ENCODE measurements around the gene ACTL10.

The ACTL10 gene

GRCh38 chr20:33658929-33659328 lies 7.8 kb upstream of the ACTL10 start:
- H2BK120ac ChIP-seq (ENCODE audit: low read depth, low read length), result no peak overlapping the region
- WGBS (ENCODE audit: extremely low coverage, insufficient coverage, low lambda C conversion rate), result no CpG with 5 or more reads among the region's 4 CpGs

GRCh38 chr20:33659341-33660034 lies 7.3 kb upstream of the ACTL10 start:
- Histone ChIP-seq H3K4me2 (ENCODE audit: low read length) (no peak overlapping the region), H3K4me1 (ENCODE audit: control insufficient read depth, low read depth, low read length) (peaks cover 6% of the 10 kb centered on the region), H3K23ac (ENCODE audit: low read length) (no peak overlapping the region), H3K79me2 (ENCODE audit: control insufficient read depth, insufficient read depth, low read length) (no peaks in the 10 kb centered on the region), H3K4ac (ENCODE audit: low read depth, low read length) (no peak overlapping the region), H2BK120ac (ENCODE audit: low read depth, low read length) (no peak overlapping the region), H4K8ac (ENCODE audit: low read depth, low read length) (no peak overlapping the region), H3K36me3 (ENCODE audit: control insufficient read depth, insufficient read depth, low read length) (peaks cover 2% of the 10 kb centered on the region), H3K9ac (ENCODE audit: low read length) (no peak overlapping the region), H3K56ac (ENCODE audit: low read length) (no peak overlapping the region), H3K79me1 (ENCODE audit: low read length) (no peaks in the 10 kb centered on the region), H3K27ac (ENCODE audit: low read depth, low read length) (no peak overlapping the region), H2BK5ac (ENCODE audit: low read length) (no peak overlapping the region), H2AK5ac (ENCODE audit: low read length) (no peak overlapping the region), H3K27me3 (ENCODE audit: insufficient read depth, low read length, poor library complexity) (no peaks in the 10 kb centered on the region), H3K4me3 (ENCODE audit: low read length) (no peak overlapping the region), H3K18ac (ENCODE audit: low read length) (no peak overlapping the region), H4K5ac (ENCODE audit: low read length) (no peak overlapping the region), H2BK15ac (replicated peaks; ENCODE audit: low read depth) (no peak overlapping the region)
- DNase-seq, result no peak
- WGBS (ENCODE audit: extremely low coverage, insufficient coverage, low lambda C conversion rate), result no CpG with 5 or more reads among the region's 32 CpGs

More at GRCh38 chr20:33658929-33659328, 7.8 kb upstream of the ACTL10 start:
- H3K4me3 ChIP-seq (ENCODE audit: low read length), result no peak overlapping the region
- H3K9ac ChIP-seq (ENCODE audit: low read length), result no peak overlapping the region
- no peak overlapping the region for H2BK15ac ChIP-seq (replicated peaks; ENCODE audit: low read depth)
- H4K8ac ChIP-seq (ENCODE audit: low read depth, low read length), result no peak overlapping the region
- peaks cover 2% of the 10 kb centered on the region for H3K36me3 ChIP-seq (ENCODE audit: control insufficient read depth, insufficient read depth, low read length)
- no peak overlapping the region for H3K4me2 ChIP-seq (ENCODE audit: low read length)
- no peak overlapping the region for H3K27ac ChIP-seq (ENCODE audit: low read depth, low read length)
- H3K4ac ChIP-seq (ENCODE audit: low read depth, low read length), result no peak overlapping the region
- H3K27me3 ChIP-seq (ENCODE audit: insufficient read depth, low read length, poor library complexity), result no peaks in the 10 kb centered on the region
- no peaks in the 10 kb centered on the region for H3K79me1 ChIP-seq (ENCODE audit: low read length)
- H4K5ac ChIP-seq (ENCODE audit: low read length), result no peak overlapping the region
- no peaks in the 10 kb centered on the region for H3K79me2 ChIP-seq (ENCODE audit: control insufficient read depth, insufficient read depth, low read length)
- H2AK5ac ChIP-seq (ENCODE audit: low read length), result no peak overlapping the region
- H3K18ac ChIP-seq (ENCODE audit: low read length), result no peak overlapping the region
- no peak for DNase-seq
- no peak overlapping the region for H3K23ac ChIP-seq (ENCODE audit: low read length)
- H3K56ac ChIP-seq (ENCODE audit: low read length), result no peak overlapping the region
- no peak overlapping the region for H2BK5ac ChIP-seq (ENCODE audit: low read length)
- peaks cover 2% of the 10 kb centered on the region for H3K4me1 ChIP-seq (ENCODE audit: control insufficient read depth, low read depth, low read length)

- Histone ChIP-seq H3K9ac (ENCODE audit: low read length) (no peak overlapping the region), H3K27me3 (ENCODE audit: insufficient read depth, low read length, poor library complexity) (no peaks in the 10 kb centered on the region), H4K5ac (ENCODE audit: low read length) (no peak overlapping the region), H3K79me2 (ENCODE audit: control insufficient read depth, insufficient read depth, low read length) (no peaks in the 10 kb centered on the region), H3K4ac (ENCODE audit: low read depth, low read length) (no peak overlapping the region), H2BK15ac (replicated peaks; ENCODE audit: low read depth) (no peak overlapping the region), H3K4me1 (ENCODE audit: control insufficient read depth, low read depth, low read length) (peaks cover 6% of the 10 kb centered on the region), H2BK120ac (ENCODE audit: low read depth, low read length) (no peak overlapping the region), H3K4me2 (ENCODE audit: low read length) (no peak overlapping the region), H3K18ac (ENCODE audit: low read length) (no peak overlapping the region), H3K36me3 (ENCODE audit: control insufficient read depth, insufficient read depth, low read length) (peaks cover 2% of the 10 kb centered on the region), H2BK5ac (ENCODE audit: low read length) (no peak overlapping the region), H2AK5ac (ENCODE audit: low read length) (no peak overlapping the region), H3K27ac (ENCODE audit: low read depth, low read length) (no peak overlapping the region), H4K8ac (ENCODE audit: low read depth, low read length) (no peak overlapping the region), H3K4me3 (ENCODE audit: low read length) (no peak overlapping the region), H3K56ac (ENCODE audit: low read length) (no peak overlapping the region), H3K23ac (ENCODE audit: low read length) (no peak overlapping the region), H3K79me1 (ENCODE audit: low read length) (no peaks in the 10 kb centered on the region)
- no peak for DNase-seq
- no CpG with 5 or more reads among the region's 21 CpGs for WGBS (ENCODE audit: extremely low coverage, insufficient coverage, low lambda C conversion rate)
These were observed 6.6 kb upstream of the ACTL10 start for GRCh38 chr20:33660035-33660684.

- no peak overlapping the region for H3K4ac ChIP-seq (ENCODE audit: low read depth, low read length)
- no peak overlapping the region for H3K56ac ChIP-seq (ENCODE audit: low read length)
- no peaks in the 10 kb centered on the region for H3K79me2 ChIP-seq (ENCODE audit: control insufficient read depth, insufficient read depth, low read length)
- no peak overlapping the region for H3K27ac ChIP-seq (ENCODE audit: low read depth, low read length)
- no peak overlapping the region for H3K18ac ChIP-seq (ENCODE audit: low read length)
- H3K79me1 ChIP-seq (ENCODE audit: low read length), result no peaks in the 10 kb centered on the region
- no peak overlapping the region for H2BK15ac ChIP-seq (replicated peaks; ENCODE audit: low read depth)
- H3K4me3 ChIP-seq (ENCODE audit: low read length), result no peak overlapping the region
- no peak overlapping the region for H2BK120ac ChIP-seq (ENCODE audit: low read depth, low read length)
- no peak for DNase-seq
- no peak overlapping the region for H2BK5ac ChIP-seq (ENCODE audit: low read length)
- H3K4me2 ChIP-seq (ENCODE audit: low read length), result no peak overlapping the region
- H2AK5ac ChIP-seq (ENCODE audit: low read length), result no peak overlapping the region
- no peak overlapping the region for H3K23ac ChIP-seq (ENCODE audit: low read length)
- H3K36me3 ChIP-seq (ENCODE audit: control insufficient read depth, insufficient read depth, low read length), result peaks cover 2% of the 10 kb centered on the region
- H3K9ac ChIP-seq (ENCODE audit: low read length), result no peak overlapping the region
- no CpG with 5 or more reads among the region's 7 CpGs for WGBS (ENCODE audit: extremely low coverage, insufficient coverage, low lambda C conversion rate)
- peaks cover 6% of the 10 kb centered on the region for H3K4me1 ChIP-seq (ENCODE audit: control insufficient read depth, low read depth, low read length)
- H3K27me3 ChIP-seq (ENCODE audit: insufficient read depth, low read length, poor library complexity), result no peaks in the 10 kb centered on the region
- no peak overlapping the region for H4K5ac ChIP-seq (ENCODE audit: low read length)
- H4K8ac ChIP-seq (ENCODE audit: low read depth, low read length), result no peak overlapping the region
These were observed 6.1 kb upstream of the ACTL10 start for GRCh38 chr20:33660685-33661058.

GRCh38 chr20:33662172-33662571 lies 4.6 kb upstream of the ACTL10 start, which contains the start of gene C20orf144:
TSS of gene C20orf144 (plus strand) at chr20:33662327. CDS start at chr20:33662346, 19 bp downstream.
- no peak within 1 kb of the TSS for H2BK15ac ChIP-seq (replicated peaks; ENCODE audit: low read depth)
- no peaks in the 10 kb centered on the region for H3K79me2 ChIP-seq (ENCODE audit: control insufficient read depth, insufficient read depth, low read length)
- H3K4me2 ChIP-seq (ENCODE audit: low read length), result peak within 1 kb of the TSS; percentile 70
- DNase-seq, result no peak
- no peak within 1 kb of the TSS for H2BK5ac ChIP-seq (ENCODE audit: low read length)
- peak within 1 kb of the TSS; percentile 81 for H3K23ac ChIP-seq (ENCODE audit: low read length)
- H3K79me1 ChIP-seq (ENCODE audit: low read length), result no peaks in the 10 kb centered on the region
- peak within 1 kb of the TSS; percentile 94 for H3K9ac ChIP-seq (ENCODE audit: low read length)
- H3K27ac ChIP-seq (ENCODE audit: low read depth, low read length), result peak within 1 kb of the TSS; percentile 60
- no peak within 1 kb of the TSS for H3K4ac ChIP-seq (ENCODE audit: low read depth, low read length)
- H2BK120ac ChIP-seq (ENCODE audit: low read depth, low read length), result no peak within 1 kb of the TSS
- no CpG with 5 or more reads among the region's 10 CpGs for WGBS (ENCODE audit: extremely low coverage, insufficient coverage, low lambda C conversion rate)
- peak within 1 kb of the TSS; percentile 63 for H3K4me3 ChIP-seq (ENCODE audit: low read length)
- peak within 1 kb of the TSS; percentile 51 for H3K18ac ChIP-seq (ENCODE audit: low read length)
- H4K5ac ChIP-seq (ENCODE audit: low read length), result no peak within 1 kb of the TSS
- peaks cover 8% of the 10 kb centered on the region for H3K4me1 ChIP-seq (ENCODE audit: control insufficient read depth, low read depth, low read length)
- no peak within 1 kb of the TSS for H4K8ac ChIP-seq (ENCODE audit: low read depth, low read length)
- H3K56ac ChIP-seq (ENCODE audit: low read length), result peak within 1 kb of the TSS; percentile 98
- H3K36me3 ChIP-seq (ENCODE audit: control insufficient read depth, insufficient read depth, low read length), result peaks cover 2% of the 10 kb centered on the region
- H2AK5ac ChIP-seq (ENCODE audit: low read length), result no peak within 1 kb of the TSS
- H3K27me3 ChIP-seq (ENCODE audit: insufficient read depth, low read length, poor library complexity), result no peaks in the 10 kb centered on the region
